Muscle layer of duodenum (tissue), 2 donors: Measurements from ENCODE around the gene ARHGEF38.

Experiments
- H3K27ac ChIP-seq: one replicate; pipeline ENCODE4 v1.7.0; 2013; ENCODE audit warnings: mild to moderate bottlenecking, low read length
- H3K27me3 ChIP-seq: one replicate; pipeline ENCODE4 v1.7.0; 2013; ENCODE audit warnings: low read depth, mild to moderate bottlenecking, control low read depth, low read length
- H3K36me3 ChIP-seq, 2 donors: one replicate each; pipeline ENCODE4 v1.7.0; 2013; ENCODE audit warnings: low read length in 2 of 2, control low read depth in 1 of 2, mild to moderate bottlenecking in 1 of 2; ENCODE audit not compliant: insufficient read depth in 2 of 2, control insufficient read depth in 1 of 2
- H3K4me1 ChIP-seq, 2 donors: one replicate each; pipeline ENCODE4 v1.7.0; 2013; ENCODE audit warnings: low read length in 2 of 2, mild to moderate bottlenecking in 2 of 2, control low read depth in 1 of 2, moderate library complexity in 1 of 2; ENCODE audit not compliant: insufficient read depth in 2 of 2, control insufficient read depth in 1 of 2
- H3K4me3 ChIP-seq, 2 donors: one replicate each; pipeline ENCODE4 v1.7.0; 2013; ENCODE audit warnings: low read length in 2 of 2, low read depth in 1 of 2, mild to moderate bottlenecking in 1 of 2
- H3K9me3 ChIP-seq, 2 donors: one replicate each; pipeline ENCODE4 v1.7.0; 2013; ENCODE audit warnings: low read length in 2 of 2, control low read depth in 1 of 2, mild to moderate bottlenecking in 1 of 2; ENCODE audit not compliant: control insufficient read depth in 1 of 2
- donor health status: healthy.

ARHGEF38 gene

DNA sequence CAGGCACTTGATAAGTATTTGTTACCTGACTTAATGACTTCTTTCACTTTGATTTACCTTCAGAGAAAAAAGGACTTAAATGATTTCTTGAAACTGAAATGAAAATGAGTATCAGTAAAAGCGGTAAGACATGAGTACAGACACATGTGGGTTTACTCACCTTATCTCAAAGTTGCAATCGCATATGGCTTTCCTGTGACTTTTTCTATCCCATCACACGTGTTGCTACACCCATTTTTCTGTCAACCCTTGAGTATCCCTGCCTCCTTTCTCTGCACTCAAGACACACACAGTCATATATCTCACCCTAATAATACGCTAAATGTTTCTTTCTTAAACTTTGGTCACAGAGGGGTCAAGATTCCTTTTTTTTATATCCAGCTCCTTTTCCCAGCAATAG, 11.0 kb upstream of the ARHGEF38 start:
- Histone ChIP-seq H3K27me3 (no peaks in the 10 kb centered on the region), H3K27ac (no peak overlapping the region), H3K9me3 (no peaks in the 10 kb centered on the region), H3K36me3 (no peaks in the 10 kb centered on the region), H3K4me3 (no peak overlapping the region), H3K4me1 (no peaks in the 10 kb centered on the region)

- Histone ChIP-seq H3K27me3 (no peaks in the 10 kb centered on the region), H3K4me3 (no peak overlapping the region), H3K9me3 (no peaks in the 10 kb centered on the region), H3K36me3 (no peaks in the 10 kb centered on the region), H3K4me1 (no peaks in the 10 kb centered on the region), H3K27ac (no peak overlapping the region)
Measured at GRCh38 chr4:105542039-105542438, 10.4 kb upstream of the ARHGEF38 start.

- H3K36me3 ChIP-seq, result no peaks in the 10 kb centered on the region
- no peaks in the 10 kb centered on the region for H3K9me3 ChIP-seq
- no peak overlapping the region for H3K27ac ChIP-seq
- H3K4me3 ChIP-seq, result no peak overlapping the region
- H3K27me3 ChIP-seq, result no peaks in the 10 kb centered on the region
- no peaks in the 10 kb centered on the region for H3K4me1 ChIP-seq
Measured at GRCh38 chr4:105543346-105543745, 9.1 kb upstream of the ARHGEF38 start.

GRCh38 chr4:105543881-105544280, 8.5 kb upstream of the ARHGEF38 start:
- Histone ChIP-seq H3K27ac (no peak overlapping the region), H3K4me1 (no peaks in the 10 kb centered on the region), H3K36me3 (no peaks in the 10 kb centered on the region), H3K4me3 (no peak overlapping the region), H3K27me3 (no peaks in the 10 kb centered on the region), H3K9me3 (no peaks in the 10 kb centered on the region)

- Histone ChIP-seq H3K4me1 (no peaks in the 10 kb centered on the region), H3K36me3 (no peaks in the 10 kb centered on the region), H3K9me3 (no peaks in the 10 kb centered on the region), H3K4me3 (no peak overlapping the region), H3K27ac (no peak overlapping the region), H3K27me3 (no peaks in the 10 kb centered on the region)
Measured at GRCh38 chr4:105544520-105545286, 7.7 kb upstream of the ARHGEF38 start.

DNA sequence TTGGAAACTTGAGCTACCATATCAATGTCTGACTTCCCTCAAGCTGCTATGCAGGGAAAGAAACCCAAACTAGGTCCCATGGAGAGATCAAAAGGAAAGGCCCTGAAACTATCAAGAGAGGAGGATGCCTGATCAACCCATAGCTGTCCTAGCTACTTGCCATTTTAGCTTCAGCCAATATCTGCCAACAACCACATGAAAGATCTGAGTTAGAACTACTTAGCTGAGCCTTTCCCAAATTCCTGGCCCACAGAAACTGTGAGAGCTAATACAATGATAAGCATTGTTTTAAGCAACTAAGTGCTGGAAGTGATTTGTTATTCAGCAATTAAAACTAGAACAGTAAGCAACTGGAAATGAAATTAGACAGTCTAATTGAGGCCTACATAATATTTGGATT, 6.3 kb upstream of the ARHGEF38 start:
- H3K27me3 ChIP-seq, result no peaks in the 10 kb centered on the region
- no peaks in the 10 kb centered on the region for H3K4me1 ChIP-seq
- H3K9me3 ChIP-seq, result no peaks in the 10 kb centered on the region
- no peak overlapping the region for H3K4me3 ChIP-seq
- no peak overlapping the region for H3K27ac ChIP-seq
- H3K36me3 ChIP-seq, result no peaks in the 10 kb centered on the region

DNA sequence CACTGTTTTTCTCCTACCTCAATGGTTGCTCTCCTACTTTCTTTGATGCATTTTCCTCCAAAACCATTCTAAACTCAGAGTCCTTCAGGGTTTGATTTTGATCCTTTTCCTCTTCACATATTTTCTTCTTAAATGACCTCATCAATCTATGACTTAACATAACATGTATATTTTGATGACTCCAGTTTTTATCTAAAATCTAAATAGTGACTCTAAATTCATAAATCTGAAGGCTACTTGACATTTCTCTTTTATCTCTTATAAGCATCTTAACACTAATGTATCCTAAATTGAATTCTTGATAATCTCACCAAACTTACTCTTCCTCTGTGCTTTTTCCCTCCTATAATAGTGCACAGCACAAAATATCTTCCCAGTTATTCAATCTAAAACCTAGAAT, 4.7 kb upstream of the ARHGEF38 start:
- no peak overlapping the region for H3K27ac ChIP-seq
- H3K9me3 ChIP-seq, result no peaks in the 10 kb centered on the region
- H3K4me1 ChIP-seq, result no peaks in the 10 kb centered on the region
- H3K4me3 ChIP-seq, result no peak overlapping the region
- no peaks in the 10 kb centered on the region for H3K36me3 ChIP-seq
- H3K27me3 ChIP-seq, result no peaks in the 10 kb centered on the region

- Histone ChIP-seq H3K4me1 (no peaks in the 10 kb centered on the region), H3K9me3 (no peaks in the 10 kb centered on the region), H3K27ac (no peak overlapping the region), H3K4me3 (no peak overlapping the region), H3K27me3 (no peaks in the 10 kb centered on the region), H3K36me3 (no peaks in the 10 kb centered on the region)
Measured at GRCh38 chr4:105548483-105548882, 3.9 kb upstream of the ARHGEF38 start.

DNA sequence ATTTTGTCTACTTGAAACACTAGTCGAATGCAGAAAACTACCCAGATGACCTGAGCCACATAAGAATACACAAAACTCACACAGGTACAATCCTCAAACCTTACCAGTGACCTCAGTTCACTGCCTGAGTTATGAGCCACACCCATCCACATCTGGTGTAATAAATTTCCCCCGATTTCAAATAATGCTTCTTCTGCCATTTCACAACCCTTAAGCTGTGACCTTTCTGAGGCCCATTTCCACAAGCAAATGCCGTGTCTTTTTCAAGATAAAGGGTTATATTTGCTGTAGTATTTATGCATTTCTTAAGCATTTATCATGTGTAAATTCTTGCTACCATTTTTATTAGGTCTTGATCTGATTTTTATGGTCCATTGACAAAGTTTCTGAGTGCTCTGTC, 1.8 kb upstream of the ARHGEF38 start:
- Histone ChIP-seq H3K27ac (no peak overlapping the region), H3K27me3 (no peaks in the 10 kb centered on the region), H3K36me3 (no peaks in the 10 kb centered on the region), H3K9me3 (no peaks in the 10 kb centered on the region), H3K4me3 (no peak overlapping the region), H3K4me1 (no peaks in the 10 kb centered on the region)

- Histone ChIP-seq H3K27me3 (no peaks in the 10 kb centered on the region), H3K9me3 (no peaks in the 10 kb centered on the region), H3K4me1 (no peaks in the 10 kb centered on the region), H3K4me3 (peak overlapping the region in 1 of 2 donors; percentile 34), H3K27ac (peak overlapping the region; percentile 70), H3K36me3 (no peaks in the 10 kb centered on the region)
Measured at GRCh38 chr4:105555409-105555808, 3.0 kb downstream of the ARHGEF38 start.

DNA sequence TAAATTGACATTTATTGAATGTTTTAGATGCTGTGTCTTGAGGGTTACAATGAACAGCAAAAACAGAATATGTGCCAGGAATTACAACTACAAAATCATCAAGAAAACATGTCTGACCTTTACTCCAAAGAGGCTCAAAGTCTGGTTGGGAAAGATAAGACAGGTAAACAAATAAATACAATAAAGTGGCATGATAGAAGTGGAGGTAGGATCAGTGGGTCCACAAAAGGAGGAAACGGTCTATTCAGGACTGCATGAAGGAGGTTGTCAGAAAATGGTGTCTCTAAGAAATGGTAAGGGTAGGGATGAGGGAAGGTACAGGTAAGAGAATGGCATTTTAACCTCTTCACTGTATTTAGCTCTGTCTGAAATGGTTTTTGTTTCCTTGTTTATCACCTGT, 3.8 kb downstream of the ARHGEF38 start:
- H3K4me3 ChIP-seq, result no peak overlapping the region
- peak overlapping the region; percentile 11 for H3K27ac ChIP-seq

GRCh38 chr4:105558277-105558676, 5.9 kb downstream of the ARHGEF38 start:
- H3K27ac ChIP-seq, result no peak overlapping the region

More for the DNA sequence above, 3.8 kb downstream of the ARHGEF38 start:
- Histone ChIP-seq H3K36me3 (no peaks in the 10 kb centered on the region), H3K9me3 (no peaks in the 10 kb centered on the region), H3K4me1 (no peaks in the 10 kb centered on the region), H3K27me3 (no peaks in the 10 kb centered on the region)

More at GRCh38 chr4:105558277-105558676, 5.9 kb downstream of the ARHGEF38 start:
- H3K4me1 ChIP-seq, result no peaks in the 10 kb centered on the region
- no peaks in the 10 kb centered on the region for H3K27me3 ChIP-seq
- no peaks in the 10 kb centered on the region for H3K36me3 ChIP-seq
- H3K4me3 ChIP-seq, result no peak overlapping the region
- no peaks in the 10 kb centered on the region for H3K9me3 ChIP-seq
